Medulla oblongata (tissue), 1 donor: ENCODE data around the gene ARHGAP26.

Experiments used
- DNase-seq: peaks from one replicate; pipeline ENCODE4 v3.0.0-alpha.2; 2015; ENCODE audit errors: extremely low spot score

ARHGAP26 gene

DNA sequence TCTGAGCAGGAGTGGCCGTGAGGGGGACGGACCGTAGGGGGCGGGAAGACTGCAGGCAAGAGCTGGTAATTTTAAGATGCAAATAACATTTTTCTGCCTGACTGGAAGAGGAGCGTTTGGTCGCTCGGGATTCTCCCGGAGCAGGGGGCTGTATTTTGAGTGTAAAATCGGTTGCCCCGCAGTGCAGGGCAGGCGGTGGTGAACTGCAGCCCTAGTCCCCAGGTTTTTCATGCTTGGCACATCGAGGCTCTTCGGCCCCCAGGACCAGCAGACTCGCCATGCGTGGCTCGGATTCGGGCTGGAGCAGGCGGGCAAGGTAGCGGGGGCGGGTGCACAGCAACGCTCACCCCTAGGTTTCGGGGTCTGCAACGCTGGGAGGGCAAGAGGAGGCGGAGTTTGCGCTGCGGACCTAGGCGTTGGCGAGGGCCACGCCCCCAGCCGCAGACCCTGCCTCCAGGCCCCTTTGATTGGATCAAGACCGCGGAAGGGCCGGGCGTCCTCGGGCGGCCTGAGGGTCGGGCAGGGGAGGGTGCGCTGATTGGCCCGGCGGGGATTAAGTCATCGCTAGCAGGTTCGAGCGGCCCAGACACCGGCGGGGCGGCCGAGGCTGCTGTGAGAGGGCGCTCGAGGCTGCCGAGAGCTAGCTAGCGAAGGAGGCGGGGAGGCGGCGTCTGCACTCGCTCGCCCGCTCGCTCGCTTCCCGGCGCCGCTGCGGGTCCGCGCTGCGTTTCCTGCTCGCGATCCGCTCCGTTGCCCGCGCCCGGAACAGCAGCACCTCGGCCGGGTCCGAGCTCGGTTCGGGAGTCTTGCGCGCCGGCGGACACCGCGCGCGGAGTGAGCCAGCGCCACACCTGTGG, at the start of gene ARHGAP26:
TSS of gene ARHGAP26 (plus strand) at position 585 of the 857 bp plus-strand sequence. CDS start 385 bp downstream, outside the sequence.
- peak; percentile 98 for DNase-seq

DNA sequence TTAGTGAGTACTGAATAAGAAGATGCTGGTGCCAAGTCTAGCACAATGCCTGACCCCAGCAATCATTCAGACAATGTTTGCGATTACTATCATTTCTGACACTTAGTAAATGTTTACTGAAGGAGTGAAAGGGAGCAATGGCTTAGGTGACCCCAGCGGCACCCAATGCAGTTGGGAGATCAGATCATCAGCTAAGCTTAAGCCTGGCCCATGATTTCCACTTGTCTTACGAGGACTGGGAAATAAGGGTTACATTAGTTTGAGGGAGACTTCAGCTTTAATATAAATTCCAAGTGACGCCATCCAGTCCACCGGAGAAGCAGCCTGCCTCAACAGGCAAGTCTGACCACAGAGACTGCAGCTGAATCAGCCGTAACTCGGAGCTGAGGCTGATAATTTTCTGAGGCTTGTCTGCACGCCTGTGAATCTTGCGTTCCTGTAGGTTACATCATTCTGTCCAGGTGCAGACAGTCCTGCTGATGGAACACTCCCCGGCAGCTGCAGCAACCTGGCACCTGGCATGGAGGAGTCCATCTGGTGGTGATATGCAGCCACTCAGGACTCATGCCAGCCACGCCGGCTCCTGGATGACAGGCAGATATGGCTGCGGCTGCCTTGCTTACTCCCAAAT, 49.4 kb upstream of the ARHGAP26 start:
- DNase-seq, result no peak

DNA sequence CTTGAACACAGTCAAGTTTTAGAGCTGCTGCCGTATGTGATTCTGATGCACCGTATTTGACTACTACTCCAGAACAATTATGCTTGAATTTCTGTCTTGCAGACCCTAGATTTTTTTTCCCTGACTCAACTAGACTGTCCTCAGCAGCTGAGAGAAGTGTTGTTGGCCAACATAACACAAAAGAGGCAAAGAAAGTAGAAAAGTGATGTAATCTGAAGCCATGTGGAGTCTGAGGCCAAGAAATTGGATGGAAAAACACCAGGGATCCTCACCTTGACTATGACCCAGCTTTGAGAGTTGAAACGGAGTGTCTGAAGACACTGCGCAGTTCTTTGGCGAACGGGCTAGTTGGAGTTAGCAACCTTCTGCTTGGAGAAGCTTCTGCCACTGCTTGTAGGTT, 48.0 kb upstream of the ARHGAP26 start:
- DNase-seq, result peak; percentile 80

DNA sequence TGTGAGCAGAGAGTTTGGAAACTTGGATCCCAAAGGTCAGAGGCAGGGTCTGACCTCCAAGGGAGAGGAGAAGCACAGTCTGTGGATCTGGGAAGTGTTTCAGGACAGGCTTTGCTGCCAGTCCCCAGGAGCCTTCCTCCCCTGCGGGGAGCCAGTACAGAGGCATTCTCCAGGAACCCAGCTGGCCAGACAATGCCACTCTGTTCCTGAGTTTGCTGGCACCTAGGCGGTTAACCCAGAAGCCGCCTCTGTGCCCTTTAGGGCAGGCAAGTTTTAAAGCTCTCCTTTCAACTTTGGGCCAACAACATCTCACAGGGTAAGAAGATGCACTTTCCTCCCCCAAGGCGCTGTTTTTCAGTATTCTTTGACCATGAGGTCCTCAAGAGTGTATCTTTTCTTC, 47.3 kb upstream of the ARHGAP26 start:
- DNase-seq, result peak; percentile 59

- no peak for DNase-seq
These were observed 45.4 kb upstream of the ARHGAP26 start for GRCh38 chr5:142724821-142725220.

DNA sequence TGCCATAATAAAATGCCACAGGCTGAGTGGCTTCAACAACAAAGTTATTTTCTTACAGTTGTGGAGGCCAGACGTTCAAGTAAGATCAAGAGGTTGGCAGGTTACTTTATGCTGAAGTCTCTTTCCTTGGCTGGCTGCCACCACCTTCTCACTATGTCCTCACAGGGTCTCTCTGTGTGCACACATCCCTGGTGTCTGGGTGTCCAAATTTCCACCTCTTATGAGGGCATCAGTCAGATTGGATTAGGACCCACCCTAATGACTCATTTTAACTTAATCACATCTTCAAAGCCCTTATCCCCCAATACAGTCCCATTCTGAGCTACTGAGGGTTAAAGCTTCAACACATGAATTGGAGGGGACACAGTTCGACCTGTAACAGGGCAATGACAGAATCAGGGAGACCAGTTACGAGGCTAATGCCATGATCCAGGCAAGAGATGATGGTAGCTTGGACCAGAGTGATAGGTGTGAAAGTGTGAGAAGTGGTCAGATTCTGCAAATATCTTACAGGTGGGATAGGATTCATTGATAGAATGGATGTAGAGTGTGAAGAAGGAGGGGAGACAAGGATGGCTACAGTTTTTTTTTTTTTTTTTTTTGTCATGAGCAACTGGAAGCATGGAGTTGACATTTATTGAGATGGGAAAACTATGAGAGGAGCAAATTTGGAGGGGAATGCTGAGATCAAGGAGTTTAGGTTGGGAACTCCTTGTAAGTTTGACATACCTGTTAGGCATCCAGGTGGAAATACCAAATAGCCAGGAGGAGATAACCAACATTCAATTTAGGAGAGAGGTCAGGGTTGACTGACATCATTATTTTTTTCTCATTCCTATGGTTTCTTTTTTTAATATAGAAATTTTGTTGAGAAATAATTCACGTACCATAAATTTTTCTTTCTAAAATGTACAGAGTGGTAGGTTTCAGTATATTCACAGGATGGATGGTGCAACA, 44.7 kb upstream of the ARHGAP26 start:
- no peak for DNase-seq

GRCh38 chr5:142726188-142726731, 43.9 kb upstream of the ARHGAP26 start:
- DNase-seq, result no peak

DNA sequence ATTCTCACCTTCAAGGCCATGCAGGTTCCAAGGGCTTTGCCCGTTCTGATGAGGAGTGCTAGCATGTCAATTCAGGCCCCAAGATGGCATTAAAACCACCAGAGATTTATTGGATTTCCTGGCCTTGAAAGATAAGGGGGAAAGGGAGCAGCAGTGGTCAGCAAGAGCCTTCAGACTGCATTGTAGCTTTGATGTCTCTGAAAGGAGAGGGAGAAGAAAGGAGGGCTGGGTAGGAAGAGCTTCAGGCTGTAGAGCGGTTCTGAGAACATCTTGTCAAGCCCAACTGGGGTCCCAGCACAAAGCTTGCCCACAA, 42.5 kb upstream of the ARHGAP26 start:
- no peak for DNase-seq

- DNase-seq, result no peak
These were observed 34.6 kb upstream of the ARHGAP26 start for GRCh38 chr5:142735323-142736246.

DNA sequence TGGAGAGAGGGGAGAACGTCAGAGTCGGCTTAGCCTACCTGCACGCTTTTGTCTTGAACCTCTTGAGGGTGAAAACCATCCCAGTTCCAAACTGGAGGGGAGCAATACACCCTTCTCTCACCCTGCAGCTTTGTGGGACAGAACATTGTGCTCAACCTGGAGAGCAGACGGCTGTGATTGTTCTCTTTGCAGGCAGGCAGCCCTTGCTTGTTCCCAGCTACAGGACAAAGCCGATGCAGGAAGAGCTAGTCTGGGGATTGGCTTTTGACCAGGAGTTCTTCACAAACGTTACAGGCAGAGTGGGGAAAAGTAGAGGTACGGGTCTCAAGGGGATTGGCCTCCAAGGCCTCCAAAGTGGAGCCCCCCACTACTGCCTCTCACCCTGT, 33.9 kb upstream of the ARHGAP26 start:
- no peak for DNase-seq

DNA sequence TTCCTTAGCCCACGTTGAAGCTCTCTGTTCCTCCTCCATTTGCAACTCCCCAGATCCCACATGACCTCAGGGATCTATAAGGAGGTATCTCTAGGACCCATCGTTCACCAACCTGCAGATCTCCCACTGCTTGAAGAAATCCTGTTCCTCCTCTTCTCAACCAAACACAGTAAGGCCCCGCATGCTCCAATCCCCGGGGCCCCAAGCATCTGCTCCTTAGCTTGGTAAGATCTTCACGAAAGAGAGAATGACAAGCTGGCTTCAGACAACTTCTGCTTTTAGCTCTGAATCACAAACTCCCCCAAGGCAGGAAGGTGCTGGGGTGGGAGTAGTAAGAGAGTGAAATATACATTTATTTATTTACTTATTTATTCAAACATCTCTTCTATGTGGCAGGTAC, 33.0 kb upstream of the ARHGAP26 start:
- no peak for DNase-seq

DNA sequence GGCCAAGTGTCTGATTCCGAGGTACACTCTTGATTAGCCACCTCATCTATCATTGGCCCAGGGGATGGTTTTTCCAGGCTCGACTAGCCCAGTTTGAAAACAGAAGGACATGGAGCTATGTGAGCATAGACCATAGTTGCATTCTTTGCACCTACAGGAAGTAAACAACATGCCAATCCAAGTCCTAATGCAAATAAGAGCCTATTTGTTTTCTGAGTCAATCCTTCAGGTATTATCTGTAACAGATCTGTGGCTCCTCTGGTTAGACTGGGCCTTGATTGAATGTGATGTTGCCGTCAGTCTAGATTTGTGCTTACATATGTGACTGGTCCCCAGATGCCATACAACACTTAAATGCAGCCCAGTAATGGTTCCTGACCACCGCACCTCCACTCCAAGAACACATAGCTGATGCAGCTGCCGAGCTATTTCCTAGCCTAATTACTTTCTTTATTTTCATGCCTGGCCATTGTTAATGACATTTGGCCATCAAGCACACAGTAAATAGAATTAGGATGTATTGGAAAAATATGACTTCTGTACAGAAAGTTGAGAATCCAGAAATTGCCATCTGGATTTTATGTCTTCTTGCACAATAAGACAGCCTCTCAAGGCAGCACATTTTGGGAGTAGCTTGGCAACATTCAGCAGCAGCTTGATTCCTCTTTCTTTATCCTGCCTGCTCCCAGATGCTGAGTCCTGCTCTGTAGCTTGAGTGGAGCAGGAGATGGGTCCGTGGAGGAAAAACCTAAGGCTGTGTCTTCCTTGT, 29.5 kb upstream of the ARHGAP26 start:
- no peak for DNase-seq

DNA sequence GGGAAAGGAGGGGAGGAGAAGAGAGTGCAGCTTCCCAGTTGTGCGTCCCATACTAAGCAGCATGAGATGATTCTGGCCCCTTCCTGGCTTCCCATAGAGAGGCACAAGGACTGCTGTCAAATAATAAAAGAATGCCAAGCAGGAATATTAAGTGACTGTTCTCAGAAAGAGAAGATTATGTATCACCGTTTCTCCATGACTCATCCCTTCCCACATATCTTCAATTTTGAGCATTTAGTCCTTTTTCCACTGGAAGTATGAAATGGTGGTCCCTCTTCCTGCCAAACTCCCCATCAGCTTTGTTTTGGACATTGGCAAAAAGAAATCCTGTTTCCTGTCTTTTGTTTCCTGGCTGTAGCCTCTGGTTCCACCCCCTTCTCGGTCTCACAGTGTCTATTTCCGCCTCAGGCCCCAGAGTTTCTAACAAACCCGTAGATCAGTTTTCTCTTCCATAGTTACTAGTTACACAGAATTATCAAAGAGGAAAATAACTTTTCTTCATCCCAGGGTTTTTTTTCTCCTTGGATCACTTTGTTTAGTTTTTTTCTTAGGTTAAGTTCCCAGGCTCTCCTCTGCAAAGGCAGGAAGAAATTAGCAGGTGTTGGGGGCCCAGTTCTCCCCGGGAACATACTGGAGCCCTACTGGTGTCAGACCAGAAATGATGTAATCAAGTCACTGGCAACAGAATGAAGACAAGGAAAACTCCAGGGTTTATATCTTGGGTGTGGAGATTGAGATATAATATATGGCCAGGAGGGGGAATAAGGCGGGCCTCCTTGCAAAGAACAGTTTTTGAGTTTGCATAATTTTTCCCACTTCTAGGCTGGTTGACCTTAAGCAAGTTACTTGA, 26.4 kb upstream of the ARHGAP26 start:
- DNase-seq, result no peak

GRCh38 chr5:142745268-142745667, 24.9 kb upstream of the ARHGAP26 start:
- no peak for DNase-seq

GRCh38 chr5:142746532-142747433, 23.4 kb upstream of the ARHGAP26 start:
- no peak for DNase-seq

- no peak for DNase-seq
These were observed 22.0 kb upstream of the ARHGAP26 start for GRCh38 chr5:142748132-142748531.

DNA sequence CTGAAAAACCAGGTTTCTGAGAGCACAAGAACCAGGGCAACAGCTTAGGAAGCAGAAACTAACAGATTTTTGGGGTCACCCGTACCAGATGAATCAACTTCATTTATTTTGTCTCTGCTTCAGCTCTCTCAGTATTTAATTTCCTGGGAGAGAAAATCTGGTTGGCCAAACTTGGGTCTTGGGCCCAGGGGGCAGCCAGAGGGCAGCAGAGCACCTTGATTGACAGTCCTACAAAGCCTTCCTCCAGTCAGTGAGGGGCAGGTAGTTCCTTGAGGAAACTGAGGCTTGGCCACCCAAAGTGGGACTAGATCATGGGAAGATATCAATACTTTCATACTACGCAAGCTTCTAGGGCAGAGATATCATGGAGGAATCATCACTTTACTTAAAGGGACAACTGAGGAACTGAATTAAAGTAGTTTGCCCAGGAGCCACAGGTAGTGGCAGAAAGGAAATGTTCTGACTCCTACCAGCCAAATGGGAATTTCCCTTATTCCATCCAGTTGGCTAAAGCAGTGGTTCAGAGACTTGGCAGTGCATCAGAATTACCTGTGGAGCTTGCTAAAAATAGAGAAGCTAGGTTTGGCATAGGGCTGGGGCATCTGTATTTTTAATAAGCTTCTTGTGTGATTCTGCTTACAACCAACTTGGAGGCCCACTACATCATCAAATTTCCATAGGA, 21.5 kb upstream of the ARHGAP26 start:
- peak; percentile 54 for DNase-seq

- no peak for DNase-seq
These were observed 20.9 kb upstream of the ARHGAP26 start for GRCh38 chr5:142749321-142749720.
